Gastrocnemius medialis (tissue), 4 donors: Measurements from ENCODE around the gene GFM2. TPM values are rescaled to one million over a fixed set of nuclear protein-coding genes. Genes with fewer than 3 reads are reported as not detected.

Experiments used
- ATAC-seq, 2 donors: fragments of 150-250 bp; one replicate each; pipeline ENCODE4 v1.9.1; 2016
- DNase-seq, 2 donors: peaks; one replicate each; pipeline ENCODE4 v3.0.0-alpha.2; 2019
- H3K27ac ChIP-seq, 4 donors: fragments of 200-600 bp; sonication (generic); 1 replicate in 1 of 4; 2 replicates in 3 of 4; pipeline ENCODE4 v1.5.1; 2016 to 2018; ENCODE audit warnings: mild to moderate bottlenecking in 2 of 4, moderate library complexity in 1 of 4
- H3K27me3 ChIP-seq, 3 donors: fragments of 200-600 bp; sonication (generic) in 2 of 3; 1 replicate in 1 of 3; 2 replicates in 2 of 3; pipeline versions ENCODE4 v1.5.1 to v1.6.0; 2016 to 2019; ENCODE audit warnings: mild to moderate bottlenecking in 1 of 3, moderate library complexity in 1 of 3
- H3K36me3 ChIP-seq, 2 donors: fragments of 200-600 bp; sonication (generic) in 1 of 2; one replicate each; pipeline ENCODE4 v1.5.1; 2017 to 2018
- H3K4me1 ChIP-seq, 2 donors: fragments of 200-600 bp; sonication (generic) in 1 of 2; one replicate each; pipeline ENCODE4 v1.5.1; 2016 to 2017; ENCODE audit warnings: mild to moderate bottlenecking in 2 of 2
- H3K4me3 ChIP-seq, 4 donors: fragments of 200-600 bp; sonication (generic) in 3 of 4; 1 replicate in 1 of 4; 2 replicates in 3 of 4; pipeline ENCODE4 v1.5.1; 2016 to 2019; ENCODE audit warnings: mild to moderate bottlenecking in 2 of 4
- H3K9me3 ChIP-seq, 3 donors: fragments of 200-600 bp; sonication (generic) in 2 of 3; 1 replicate in 1 of 3; 2 replicates in 2 of 3; pipeline ENCODE4 v1.5.1; 2016 to 2019
- POLR2A ChIP-seq, 2 donors: fragments of 450-650 bp; IDR thresholded peaks; one replicate each; pipeline ENCODE4 v1.6.1; 2017; ENCODE audit warnings: antibody characterized with exemption in 2 of 2, mild to moderate bottlenecking in 2 of 2, moderate library complexity in 2 of 2
- in situ Hi-C, 4 donors: fragments of 200-750 bp; cut with MboI; loops; one replicate each; pipeline versions ENCODE4 v1.15.0 to v1.8.0; 2017; ENCODE audit warnings: low sequenced_read_pairs in 4 of 4
- intact Hi-C: fragments of 100-400 bp; cut with DNase I; formaldehyde crosslinking; loops from one replicate; pipeline ENCODE4 v1.15.1; 2023; ENCODE audit warnings: low total_unique reads
- total RNA-seq, 4 donors: library from RNA; depleted of rRNA; stranded (reverse); fragments of >200 nt; gene quantifications; one replicate each; pipeline versions ENCODE4 v1.1.0 to v1.2.3, GENCODE V29; 2016
- TF ChIP-seq, protein P1 (sequence below), 5 experiments: fragments of 450-650 bp in 3 of 5; fragments of 200-600 bp in 2 of 5; sonication (generic) in 2 of 5; IDR thresholded peaks in 4 of 5; conservative IDR thresholded peaks in 1 of 5; 1 replicate in 4 of 5; 2 replicates in 1 of 5; pipeline ENCODE4 v1.5.1; 2016 to 2019; ENCODE audit warnings: antibody characterized with exemption in 5 of 5, mild to moderate bottlenecking in 3 of 5, moderate library complexity in 3 of 5

The GFM2 gene
- total RNA-seq, 4 donors from 2014 or later = 19.4 to 25.6 (median 23.8) TPM

DNA sequence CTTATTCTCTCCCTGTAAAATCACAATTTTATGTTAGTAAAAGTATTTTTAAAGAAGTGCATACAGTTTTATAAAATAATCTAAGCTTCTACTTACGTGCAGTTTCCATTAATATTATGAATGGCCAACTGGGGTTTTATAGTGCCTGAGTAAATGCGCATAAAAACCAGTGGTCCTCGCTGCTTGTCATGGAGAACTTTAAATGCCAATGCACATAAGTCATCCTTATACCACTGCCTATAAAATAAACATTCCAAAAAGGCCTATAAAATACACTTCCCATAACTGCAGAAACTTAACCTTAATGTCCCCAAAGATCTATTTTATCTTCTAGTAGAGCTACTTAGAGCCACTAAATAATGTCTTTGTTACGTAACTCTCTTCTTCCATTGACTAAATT is 28.5 kb downstream of the GFM2 start:
- peaks cover 0 to 68% of the 10 kb centered on the region in 2 donors for H3K36me3 ChIP-seq
- no peaks in the 10 kb centered on the region for H3K27me3 ChIP-seq
- no peak overlapping the region for H3K4me3 ChIP-seq
- no peak overlapping the region for H3K27ac ChIP-seq
- no peaks in the 10 kb centered on the region for H3K9me3 ChIP-seq
- DNase-seq (no peak), ATAC-seq (no peak)
- no peaks in the 10 kb centered on the region for H3K4me1 ChIP-seq
- TF ChIP-seq, protein P1, sequence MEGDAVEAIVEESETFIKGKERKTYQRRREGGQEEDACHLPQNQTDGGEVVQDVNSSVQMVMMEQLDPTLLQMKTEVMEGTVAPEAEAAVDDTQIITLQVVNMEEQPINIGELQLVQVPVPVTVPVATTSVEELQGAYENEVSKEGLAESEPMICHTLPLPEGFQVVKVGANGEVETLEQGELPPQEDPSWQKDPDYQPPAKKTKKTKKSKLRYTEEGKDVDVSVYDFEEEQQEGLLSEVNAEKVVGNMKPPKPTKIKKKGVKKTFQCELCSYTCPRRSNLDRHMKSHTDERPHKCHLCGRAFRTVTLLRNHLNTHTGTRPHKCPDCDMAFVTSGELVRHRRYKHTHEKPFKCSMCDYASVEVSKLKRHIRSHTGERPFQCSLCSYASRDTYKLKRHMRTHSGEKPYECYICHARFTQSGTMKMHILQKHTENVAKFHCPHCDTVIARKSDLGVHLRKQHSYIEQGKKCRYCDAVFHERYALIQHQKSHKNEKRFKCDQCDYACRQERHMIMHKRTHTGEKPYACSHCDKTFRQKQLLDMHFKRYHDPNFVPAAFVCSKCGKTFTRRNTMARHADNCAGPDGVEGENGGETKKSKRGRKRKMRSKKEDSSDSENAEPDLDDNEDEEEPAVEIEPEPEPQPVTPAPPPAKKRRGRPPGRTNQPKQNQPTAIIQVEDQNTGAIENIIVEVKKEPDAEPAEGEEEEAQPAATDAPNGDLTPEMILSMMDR (IDR thresholded peaks at IDR 0.05 in 4 of 5, conservative IDR thresholded peaks at IDR 0.05 in 1 of 5) = no peak
- no peak for TF ChIP-seq POLR2A (IDR thresholded peaks at IDR 0.05)
- intact Hi-C loops = no loop called here
- in situ Hi-C loops = no loop called here

DNA sequence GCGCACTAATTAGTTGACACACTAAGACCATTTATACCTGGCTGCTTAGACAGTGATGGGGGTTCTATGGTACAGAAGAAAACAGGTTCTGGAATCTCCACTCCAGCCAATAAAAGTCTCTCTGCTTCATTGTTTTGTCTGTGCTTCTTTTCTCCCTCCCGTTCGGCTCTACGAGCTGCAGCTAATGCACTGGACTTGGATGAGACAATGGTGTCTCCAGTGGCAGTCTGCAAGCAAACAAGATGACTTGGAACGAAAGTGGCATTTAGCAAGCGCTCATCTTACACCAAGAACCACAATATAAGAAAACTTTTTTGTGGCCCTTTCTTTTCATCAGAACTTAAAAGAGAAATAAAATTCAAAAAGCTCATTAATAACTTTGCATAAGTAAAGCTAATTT is 30.2 kb downstream of the GFM2 start:
- ATAC-seq = no peak

DNA sequence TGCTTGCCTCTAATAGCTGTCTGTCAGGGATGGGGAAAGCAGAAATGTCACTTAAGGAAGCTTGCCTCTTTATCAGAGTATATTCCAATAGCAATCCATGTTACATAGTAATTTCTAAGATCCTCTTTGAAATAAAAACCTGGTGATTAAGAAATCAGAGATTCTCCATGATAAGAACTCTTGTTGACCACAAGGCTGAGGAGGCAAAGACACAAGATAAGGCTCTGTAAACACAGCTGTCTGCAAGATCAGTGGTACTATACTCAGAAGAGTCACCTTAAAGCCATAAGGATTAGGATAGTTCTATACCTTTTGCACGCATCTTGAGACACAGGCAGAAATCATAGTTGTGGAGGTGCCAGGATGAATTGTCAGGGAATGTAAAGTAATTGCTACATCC is 41.6 kb downstream of the GFM2 start:
- ATAC-seq (no peak), DNase-seq (no peak)
- no peaks in the 10 kb centered on the region for H3K27me3 ChIP-seq
- intact Hi-C loops = no loop called here
- H3K4me3 ChIP-seq = no peak overlapping the region
- no peaks in the 10 kb centered on the region for H3K4me1 ChIP-seq
- no peak overlapping the region for H3K27ac ChIP-seq
- in situ Hi-C loops = no loop called here
- H3K36me3 ChIP-seq = peaks cover 2 to 73% of the 10 kb centered on the region in 2 donors
- TF ChIP-seq, protein P1 (IDR thresholded peaks at IDR 0.05 in 4 of 5, conservative IDR thresholded peaks at IDR 0.05 in 1 of 5) = no peak
- no peak for TF ChIP-seq POLR2A (IDR thresholded peaks at IDR 0.05)
- no peaks in the 10 kb centered on the region for H3K9me3 ChIP-seq

More for the DNA sequence above, 30.2 kb downstream of the GFM2 start:
- intact Hi-C loops = no loop called here
- H3K36me3 ChIP-seq = peaks cover 0 to 76% of the 10 kb centered on the region in 2 donors
- no peak overlapping the region for H3K4me3 ChIP-seq
- TF ChIP-seq POLR2A (IDR thresholded peaks at IDR 0.05) = no peak
- TF ChIP-seq, protein P1 (IDR thresholded peaks at IDR 0.05 in 4 of 5, conservative IDR thresholded peaks at IDR 0.05 in 1 of 5) = no peak
- no peaks in the 10 kb centered on the region for H3K27me3 ChIP-seq
- no peaks in the 10 kb centered on the region for H3K4me1 ChIP-seq
- DNase-seq = no peak
- H3K27ac ChIP-seq = no peak overlapping the region
- no peaks in the 10 kb centered on the region for H3K9me3 ChIP-seq
- in situ Hi-C loops = no loop called here

DNA sequence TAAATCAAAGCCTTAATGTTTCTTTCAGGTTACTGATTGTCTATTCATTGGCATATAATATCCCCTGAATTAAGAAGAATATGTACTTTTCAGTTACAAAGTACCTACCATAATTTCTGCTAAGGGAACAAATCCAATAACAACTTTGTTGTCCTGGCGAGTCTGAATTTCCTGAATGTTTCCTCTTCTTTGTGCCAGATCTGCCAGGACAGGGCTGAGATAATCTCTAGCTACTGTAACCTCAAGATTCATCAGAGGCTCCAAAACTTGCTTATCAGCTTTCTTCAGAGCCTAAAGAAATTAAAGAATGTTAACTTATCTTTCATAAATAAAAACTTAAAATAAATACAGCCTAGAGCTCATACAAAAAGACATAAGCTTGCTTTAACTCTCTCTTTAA is 44.6 kb downstream of the GFM2 start:
- Histone ChIP-seq H3K9me3 (no peaks in the 10 kb centered on the region), H3K27me3 (no peaks in the 10 kb centered on the region), H3K36me3 (peaks cover 2 to 81% of the 10 kb centered on the region in 2 donors), H3K4me1 (no peaks in the 10 kb centered on the region), H3K27ac (no peak overlapping the region), H3K4me3 (no peak overlapping the region)
- TF ChIP-seq, protein P1 (IDR thresholded peaks at IDR 0.05 in 4 of 5, conservative IDR thresholded peaks at IDR 0.05 in 1 of 5) = no peak
- no peak for TF ChIP-seq POLR2A (IDR thresholded peaks at IDR 0.05)
- DNase-seq = no peak
- intact Hi-C loops (no loop called here), in situ Hi-C loops (no loop called here)
- no peak for ATAC-seq

DNA sequence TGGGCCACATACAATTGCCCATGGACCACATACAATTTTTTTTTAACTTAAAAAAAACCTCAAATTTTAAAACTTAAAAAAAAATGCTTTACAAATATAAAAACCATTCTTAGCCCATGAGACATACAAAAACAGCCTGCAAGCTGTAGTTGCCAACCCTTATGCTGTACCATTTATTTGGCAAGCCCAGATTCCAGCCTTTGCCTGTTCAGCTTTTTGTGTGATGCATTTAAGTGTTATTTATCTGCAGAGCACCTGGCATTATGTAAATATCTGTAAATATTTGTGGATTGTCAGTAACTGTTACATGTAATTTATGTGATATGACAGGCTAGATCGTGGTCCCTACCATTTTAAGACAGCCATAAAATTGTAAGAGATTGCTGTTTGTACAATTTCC is 49.3 kb downstream of the GFM2 start:
- no peak for TF ChIP-seq POLR2A (IDR thresholded peaks at IDR 0.05)
- TF ChIP-seq, protein P1 (IDR thresholded peaks at IDR 0.05 in 4 of 5, conservative IDR thresholded peaks at IDR 0.05 in 1 of 5) = no peak
- H3K27ac ChIP-seq = no peak overlapping the region
- H3K9me3 ChIP-seq = no peaks in the 10 kb centered on the region
- no peaks in the 10 kb centered on the region for H3K27me3 ChIP-seq
- intact Hi-C loops (no loop called here), in situ Hi-C loops (no loop called here)
- no peaks in the 10 kb centered on the region for H3K4me1 ChIP-seq
- H3K36me3 ChIP-seq = peaks cover 0 to 56% of the 10 kb centered on the region in 2 donors
- ATAC-seq = no peak
- DNase-seq = no peak
- no peak overlapping the region for H3K4me3 ChIP-seq
